GM12891 (cell line): ENCODE measurements around the gene GPC6.

Source experiments
- POLR2A ChIP-seq: IDR thresholded peaks from 2 replicates; pipeline ENCODE4 v1.6.1; 2011; ENCODE audit warnings: low read depth, low read length, control low read depth
- POLR2AphosphoS5 ChIP-seq: IDR thresholded peaks from 2 replicates; pipeline ENCODE4 v1.6.1; 2011; ENCODE audit warnings: low read depth, low read length, control low read depth
- SPI1 ChIP-seq: IDR thresholded peaks from 2 replicates; pipeline ENCODE4 v1.6.1; 2011; ENCODE audit warnings: low read depth, low read length, control low read depth
- TAF1 ChIP-seq: IDR thresholded peaks from 2 replicates; pipeline ENCODE4 v1.6.1; 2011; ENCODE audit warnings: low read depth, low read length, control low read depth

GRCh38 chr13:93304134-93304533, 77.5 kb downstream of the GPC6 start:
- no peak for TF ChIP-seq POLR2A
- no peak for TF ChIP-seq POLR2AphosphoS5
- no peak for TF ChIP-seq TAF1
- TF ChIP-seq SPI1: no peak
